ENCODE results near the gene CDC14B.

DNA sequence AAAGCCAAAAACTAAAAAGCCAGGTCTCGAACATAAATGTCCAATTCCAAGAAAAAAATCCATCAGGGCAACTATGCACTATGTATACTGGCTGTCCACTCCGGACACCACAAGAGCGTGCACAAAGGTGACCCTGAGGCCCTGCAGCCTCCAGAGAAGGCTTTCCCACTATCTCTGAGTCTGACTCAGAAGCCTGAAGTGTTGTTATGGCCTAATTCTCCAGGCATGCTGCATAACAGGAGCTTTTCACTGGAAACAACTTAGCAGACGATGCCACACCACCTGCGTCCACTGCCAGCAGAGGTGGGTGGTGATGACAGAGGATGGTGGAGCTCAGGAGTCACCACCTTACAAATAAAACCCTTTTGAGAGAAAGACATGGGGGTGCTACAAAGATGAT is 106.0 kb downstream of the CDC14B start:
- TF ChIP-seq FOXM1 (IDR thresholded peaks at IDR 0.05; ENCODE audit: borderline replicate concordance, low read depth), result no peak
- TF ChIP-seq, protein P1, sequence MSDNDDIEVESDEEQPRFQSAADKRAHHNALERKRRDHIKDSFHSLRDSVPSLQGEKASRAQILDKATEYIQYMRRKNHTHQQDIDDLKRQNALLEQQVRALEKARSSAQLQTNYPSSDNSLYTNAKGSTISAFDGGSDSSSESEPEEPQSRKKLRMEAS (IDR thresholded peaks at IDR 0.05), result no peak
- TF ChIP-seq RAD21 (IDR thresholded peaks at IDR 0.05; ENCODE audit: low read depth), result no peak
- TF ChIP-seq CREB1 (IDR thresholded peaks at IDR 0.05; ENCODE audit: low read depth), result no peak
- no peak for TF ChIP-seq EP300 (IDR thresholded peaks at IDR 0.05; ENCODE audit: borderline replicate concordance)
- TF ChIP-seq CEBPB (IDR thresholded peaks at IDR 0.05), result no peak
- TF ChIP-seq, protein P2, sequence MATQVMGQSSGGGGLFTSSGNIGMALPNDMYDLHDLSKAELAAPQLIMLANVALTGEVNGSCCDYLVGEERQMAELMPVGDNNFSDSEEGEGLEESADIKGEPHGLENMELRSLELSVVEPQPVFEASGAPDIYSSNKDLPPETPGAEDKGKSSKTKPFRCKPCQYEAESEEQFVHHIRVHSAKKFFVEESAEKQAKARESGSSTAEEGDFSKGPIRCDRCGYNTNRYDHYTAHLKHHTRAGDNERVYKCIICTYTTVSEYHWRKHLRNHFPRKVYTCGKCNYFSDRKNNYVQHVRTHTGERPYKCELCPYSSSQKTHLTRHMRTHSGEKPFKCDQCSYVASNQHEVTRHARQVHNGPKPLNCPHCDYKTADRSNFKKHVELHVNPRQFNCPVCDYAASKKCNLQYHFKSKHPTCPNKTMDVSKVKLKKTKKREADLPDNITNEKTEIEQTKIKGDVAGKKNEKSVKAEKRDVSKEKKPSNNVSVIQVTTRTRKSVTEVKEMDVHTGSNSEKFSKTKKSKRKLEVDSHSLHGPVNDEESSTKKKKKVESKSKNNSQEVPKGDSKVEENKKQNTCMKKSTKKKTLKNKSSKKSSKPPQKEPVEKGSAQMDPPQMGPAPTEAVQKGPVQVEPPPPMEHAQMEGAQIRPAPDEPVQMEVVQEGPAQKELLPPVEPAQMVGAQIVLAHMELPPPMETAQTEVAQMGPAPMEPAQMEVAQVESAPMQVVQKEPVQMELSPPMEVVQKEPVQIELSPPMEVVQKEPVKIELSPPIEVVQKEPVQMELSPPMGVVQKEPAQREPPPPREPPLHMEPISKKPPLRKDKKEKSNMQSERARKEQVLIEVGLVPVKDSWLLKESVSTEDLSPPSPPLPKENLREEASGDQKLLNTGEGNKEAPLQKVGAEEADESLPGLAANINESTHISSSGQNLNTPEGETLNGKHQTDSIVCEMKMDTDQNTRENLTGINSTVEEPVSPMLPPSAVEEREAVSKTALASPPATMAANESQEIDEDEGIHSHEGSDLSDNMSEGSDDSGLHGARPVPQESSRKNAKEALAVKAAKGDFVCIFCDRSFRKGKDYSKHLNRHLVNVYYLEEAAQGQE (IDR thresholded peaks at IDR 0.05; ENCODE audit: low read depth), result no peak
- no peak for TF ChIP-seq TAF1 (IDR thresholded peaks at IDR 0.05; ENCODE audit: low read depth)
- TF ChIP-seq YY1 (IDR thresholded peaks at IDR 0.05; ENCODE audit: low read depth), result no peak
- TF ChIP-seq ZBTB7A (IDR thresholded peaks at IDR 0.05; ENCODE audit: low read depth), result no peak
- TF ChIP-seq, protein P3, sequence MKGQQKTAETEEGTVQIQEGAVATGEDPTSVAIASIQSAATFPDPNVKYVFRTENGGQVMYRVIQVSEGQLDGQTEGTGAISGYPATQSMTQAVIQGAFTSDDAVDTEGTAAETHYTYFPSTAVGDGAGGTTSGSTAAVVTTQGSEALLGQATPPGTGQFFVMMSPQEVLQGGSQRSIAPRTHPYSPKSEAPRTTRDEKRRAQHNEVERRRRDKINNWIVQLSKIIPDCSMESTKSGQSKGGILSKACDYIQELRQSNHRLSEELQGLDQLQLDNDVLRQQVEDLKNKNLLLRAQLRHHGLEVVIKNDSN (IDR thresholded peaks at IDR 0.05), result no peak
- TF ChIP-seq TCF12 (IDR thresholded peaks at IDR 0.05; ENCODE audit: low read depth), result no peak
